Epithelial cell of esophagus (primary cell): ENCODE results near the gene RGS12.

Experiments used
- DNase-seq: peaks from one replicate; pipeline ENCODE4 v3.0.0; 2010; ENCODE audit warnings: low read depth
- H3K4me3 ChIP-seq: 2 replicates; pipeline ENCODE4 v1.5.1; 2011; ENCODE audit warnings: mild to moderate bottlenecking, low read length, control low read depth
- TF ChIP-seq, protein P1 (sequence below): IDR thresholded peaks from 2 replicates; pipeline ENCODE4 v1.5.1; 2011; ENCODE audit warnings: low read depth, mild to moderate bottlenecking, low read length, control low read depth, inconsistent platforms; ENCODE audit not compliant: insufficient read depth; ENCODE audit errors: missing control alignments

Gene RGS12

DNA sequence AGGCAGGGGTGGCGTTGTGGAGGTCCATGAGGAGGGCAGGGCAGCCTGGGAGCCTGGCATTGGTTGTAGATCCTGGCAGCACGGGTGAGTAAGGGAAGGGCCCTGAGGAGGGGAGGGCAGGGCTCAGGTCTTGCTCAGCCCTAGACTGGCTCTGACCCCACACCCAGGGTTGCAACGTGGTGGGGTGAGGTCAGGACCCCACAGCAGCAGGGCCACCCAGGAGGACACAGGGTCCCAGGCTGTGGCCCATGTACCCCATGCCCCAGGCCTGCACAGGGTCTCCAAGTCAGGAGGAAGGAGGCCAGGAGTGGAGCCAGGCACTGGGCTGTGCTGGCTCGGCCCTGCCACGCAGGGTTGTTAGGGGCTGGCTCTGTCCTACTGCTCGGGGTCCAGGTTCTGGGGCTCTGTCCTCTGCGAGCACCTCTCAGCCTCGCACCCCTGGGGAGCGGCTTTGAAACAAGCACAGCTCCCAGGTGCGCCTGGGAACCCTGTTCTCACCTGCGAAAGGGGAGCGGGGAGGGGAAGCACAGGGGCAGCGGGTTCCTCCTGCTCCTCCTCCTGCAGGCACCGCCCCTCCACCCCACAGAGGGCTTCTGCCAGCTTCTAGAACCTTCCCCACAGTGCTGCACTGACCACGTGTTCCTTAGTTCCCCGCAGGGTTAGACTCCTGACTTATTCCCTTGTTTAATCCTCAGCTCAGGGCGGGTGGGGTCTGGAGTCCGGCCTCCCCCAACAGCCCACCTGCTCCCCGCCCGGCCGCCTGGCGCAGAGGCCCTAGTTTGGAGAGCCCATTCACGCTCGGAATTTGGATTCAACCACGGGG lies 23.5 kb upstream of the RGS12 start:
- DNase-seq: no peak
- H3K4me3 ChIP-seq: no peak overlapping the region
- TF ChIP-seq, protein P1, sequence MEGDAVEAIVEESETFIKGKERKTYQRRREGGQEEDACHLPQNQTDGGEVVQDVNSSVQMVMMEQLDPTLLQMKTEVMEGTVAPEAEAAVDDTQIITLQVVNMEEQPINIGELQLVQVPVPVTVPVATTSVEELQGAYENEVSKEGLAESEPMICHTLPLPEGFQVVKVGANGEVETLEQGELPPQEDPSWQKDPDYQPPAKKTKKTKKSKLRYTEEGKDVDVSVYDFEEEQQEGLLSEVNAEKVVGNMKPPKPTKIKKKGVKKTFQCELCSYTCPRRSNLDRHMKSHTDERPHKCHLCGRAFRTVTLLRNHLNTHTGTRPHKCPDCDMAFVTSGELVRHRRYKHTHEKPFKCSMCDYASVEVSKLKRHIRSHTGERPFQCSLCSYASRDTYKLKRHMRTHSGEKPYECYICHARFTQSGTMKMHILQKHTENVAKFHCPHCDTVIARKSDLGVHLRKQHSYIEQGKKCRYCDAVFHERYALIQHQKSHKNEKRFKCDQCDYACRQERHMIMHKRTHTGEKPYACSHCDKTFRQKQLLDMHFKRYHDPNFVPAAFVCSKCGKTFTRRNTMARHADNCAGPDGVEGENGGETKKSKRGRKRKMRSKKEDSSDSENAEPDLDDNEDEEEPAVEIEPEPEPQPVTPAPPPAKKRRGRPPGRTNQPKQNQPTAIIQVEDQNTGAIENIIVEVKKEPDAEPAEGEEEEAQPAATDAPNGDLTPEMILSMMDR: no peak

GRCh38 chr4:3269991-3270611 lies 22.7 kb upstream of the RGS12 start:
- no peak overlapping the region for H3K4me3 ChIP-seq
- DNase-seq: no peak
- TF ChIP-seq, protein P1: no peak

- DNase-seq: no peak
- TF ChIP-seq, protein P1: no peak
- H3K4me3 ChIP-seq: no peak overlapping the region
Observed at GRCh38 chr4:3271131-3271530, 21.7 kb upstream of the RGS12 start.

- no peak overlapping the region for H3K4me3 ChIP-seq
- DNase-seq: no peak
- TF ChIP-seq, protein P1: no peak
Observed at GRCh38 chr4:3276986-3277385, 15.8 kb upstream of the RGS12 start.

DNA sequence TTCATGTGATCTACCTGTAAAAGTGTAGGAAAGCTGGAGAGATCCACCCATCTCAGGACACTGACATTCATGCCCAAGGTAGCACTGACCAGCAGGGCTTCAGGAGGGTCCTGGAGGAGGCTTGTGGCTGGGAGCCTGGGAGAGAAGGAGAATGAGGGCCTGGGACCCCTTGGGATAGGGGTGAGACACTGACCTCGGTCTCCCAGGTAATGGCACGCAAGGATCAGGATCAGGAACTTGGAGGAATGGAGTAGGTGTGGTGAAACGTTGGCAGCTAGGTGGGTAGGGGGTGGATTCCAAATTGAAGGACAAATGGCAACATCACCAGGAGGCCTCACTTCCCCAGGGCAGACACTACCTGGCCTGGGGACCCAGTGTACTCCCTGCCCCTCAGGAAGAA lies 12.4 kb upstream of the RGS12 start:
- TF ChIP-seq, protein P1: no peak
- DNase-seq: no peak
- H3K4me3 ChIP-seq: no peak overlapping the region

DNA sequence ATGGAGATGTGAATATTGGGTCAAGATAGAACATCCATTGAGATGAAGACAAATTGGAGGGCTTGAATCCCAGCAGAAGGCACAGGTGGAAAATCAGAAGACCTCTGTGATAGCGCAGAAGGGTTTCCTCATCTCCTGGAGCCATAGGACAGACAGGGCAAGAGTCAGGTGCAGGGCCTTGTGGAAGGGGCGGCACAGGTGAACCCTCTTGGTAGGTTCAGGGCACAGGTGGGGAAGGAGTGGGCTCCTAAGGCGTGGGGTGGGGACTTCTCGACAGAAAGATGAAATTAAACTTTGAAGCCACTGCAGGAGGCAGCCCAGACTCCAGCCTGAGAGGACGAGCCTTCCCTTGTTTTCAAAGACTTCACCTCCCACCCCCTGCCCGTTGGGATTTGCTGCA lies 9.3 kb upstream of the RGS12 start:
- no peak overlapping the region for H3K4me3 ChIP-seq
- DNase-seq: no peak
- TF ChIP-seq, protein P1: no peak
